ENCODE data around the gene VOPP1.

DNA sequence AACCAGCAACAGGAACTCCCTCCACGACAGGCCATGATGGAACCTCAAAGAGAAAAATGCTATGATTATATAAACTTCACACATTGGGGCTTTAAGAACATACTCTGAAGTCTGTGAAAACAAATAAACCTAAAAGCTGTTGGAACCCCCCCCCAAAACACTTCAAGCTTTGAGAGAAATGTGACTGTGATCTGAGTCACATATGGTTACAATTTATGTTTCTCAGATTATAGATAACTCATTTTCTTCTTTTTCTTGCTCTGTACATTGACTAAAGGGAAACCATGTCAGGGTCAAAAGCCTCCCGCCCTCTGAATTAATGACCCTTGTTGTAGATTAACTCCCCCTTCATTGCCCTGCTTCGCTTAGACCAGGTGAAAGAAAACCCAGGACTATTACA, 15.8 kb downstream of the VOPP1 start:
- TF ChIP-seq, protein P1, sequence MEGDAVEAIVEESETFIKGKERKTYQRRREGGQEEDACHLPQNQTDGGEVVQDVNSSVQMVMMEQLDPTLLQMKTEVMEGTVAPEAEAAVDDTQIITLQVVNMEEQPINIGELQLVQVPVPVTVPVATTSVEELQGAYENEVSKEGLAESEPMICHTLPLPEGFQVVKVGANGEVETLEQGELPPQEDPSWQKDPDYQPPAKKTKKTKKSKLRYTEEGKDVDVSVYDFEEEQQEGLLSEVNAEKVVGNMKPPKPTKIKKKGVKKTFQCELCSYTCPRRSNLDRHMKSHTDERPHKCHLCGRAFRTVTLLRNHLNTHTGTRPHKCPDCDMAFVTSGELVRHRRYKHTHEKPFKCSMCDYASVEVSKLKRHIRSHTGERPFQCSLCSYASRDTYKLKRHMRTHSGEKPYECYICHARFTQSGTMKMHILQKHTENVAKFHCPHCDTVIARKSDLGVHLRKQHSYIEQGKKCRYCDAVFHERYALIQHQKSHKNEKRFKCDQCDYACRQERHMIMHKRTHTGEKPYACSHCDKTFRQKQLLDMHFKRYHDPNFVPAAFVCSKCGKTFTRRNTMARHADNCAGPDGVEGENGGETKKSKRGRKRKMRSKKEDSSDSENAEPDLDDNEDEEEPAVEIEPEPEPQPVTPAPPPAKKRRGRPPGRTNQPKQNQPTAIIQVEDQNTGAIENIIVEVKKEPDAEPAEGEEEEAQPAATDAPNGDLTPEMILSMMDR (IDR thresholded peaks at IDR 0.05 in 2 of 3, conservative IDR thresholded peaks at IDR 0.05 in 1 of 3; ENCODE audit: control insufficient read depth in 2 of 3, extremely low read depth in 1 of 3, insufficient read depth in 1 of 3, low read depth in 3 of 3, low read length in 3 of 3): no peak
- TF ChIP-seq REST (IDR thresholded peaks at IDR 0.05; ENCODE audit: low read depth, low read length) (no peak), RCOR1 (conservative IDR thresholded peaks at IDR 0.05; ENCODE audit: low read depth, low read length) (no peak), TARDBP (IDR thresholded peaks at IDR 0.05; ENCODE audit: borderline replicate concordance) (no peak), CBFB (IDR thresholded peaks at IDR 0.05; ENCODE audit: low read depth) (no peak), KDM1A (IDR thresholded peaks at IDR 0.05; ENCODE audit: borderline replicate concordance) (no peak), POLR2AphosphoS5 (IDR thresholded peaks at IDR 0.05; ENCODE audit: low read length) (no peak), CREM (IDR thresholded peaks at IDR 0.05; ENCODE audit: low read depth) (no peak), CEBPB (IDR thresholded peaks at IDR 0.05; ENCODE audit: borderline replicate concordance in 1 of 2, low read depth in 2 of 2, low read length in 2 of 2) (no peak), EZH2 (IDR thresholded peaks at IDR 0.05; ENCODE audit: borderline replicate concordance, control insufficient read depth, low read depth, low read length) (no peak), ZNF274 (IDR thresholded peaks at IDR 0.05; ENCODE audit: insufficient read depth, insufficient read length) (no peak), GATAD2B (conservative IDR thresholded peaks at IDR 0.05; ENCODE audit: low read depth) (no peak)
- TF ChIP-seq, protein P2, sequence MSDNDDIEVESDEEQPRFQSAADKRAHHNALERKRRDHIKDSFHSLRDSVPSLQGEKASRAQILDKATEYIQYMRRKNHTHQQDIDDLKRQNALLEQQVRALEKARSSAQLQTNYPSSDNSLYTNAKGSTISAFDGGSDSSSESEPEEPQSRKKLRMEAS (IDR thresholded peaks at IDR 0.05; ENCODE audit: low read depth, low read length): no peak
- TF ChIP-seq, protein P3, sequence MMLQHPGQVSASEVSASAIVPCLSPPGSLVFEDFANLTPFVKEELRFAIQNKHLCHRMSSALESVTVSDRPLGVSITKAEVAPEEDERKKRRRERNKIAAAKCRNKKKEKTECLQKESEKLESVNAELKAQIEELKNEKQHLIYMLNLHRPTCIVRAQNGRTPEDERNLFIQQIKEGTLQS (IDR thresholded peaks at IDR 0.05; ENCODE audit: borderline replicate concordance, extremely low read depth, low read depth, low read length): no peak
